GM12878 (cell line): ENCODE results near the gene MYBL2. TPM values are rescaled to one million over a fixed set of nuclear protein-coding genes. Genes with fewer than 3 reads are reported as not detected.

Experiments used
- ATAC-seq: fragments of 200-7000 bp; cut with Tn5 transposase; 3 replicates; pipeline ENCODE4 v1.9.1; 2020; ENCODE audit warnings: mild to moderate bottlenecking, moderate library complexity
- BruUV-seq: library from RNA; stranded (reverse); fragments of 400-500 nt; replicated peaks from 2 replicates; lab custom pipeline; 2021; lab: Mats Ljungman, UMichigan
- CTCF ChIA-PET: fragments of 300-600 bp; sonication (Branson Sonifier 250); formaldehyde crosslinking; extraction: SDS; loops from one replicate; lab custom pipeline; 2021; ENCODE audit warnings: inconsistent platforms; lab: Yijun Ruan, JAX
- POLR2A ChIA-PET: fragments of 350-600 bp; formaldehyde crosslinking; extraction: SDS; loops from one replicate; lab custom pipeline; 2021; ENCODE audit warnings: inconsistent platforms; lab: Charles Lee
- RAD21 ChIA-PET: fragments of 300-600 bp; sonication (Branson Sonifier 250); formaldehyde crosslinking; loops from one replicate; lab custom pipeline; 2023; ENCODE audit warnings: antibody characterized with exemption; ENCODE audit not compliant: unreplicated experiment; lab: Charles Lee
- SMC1A ChIA-PET: fragments of 300-600 bp; sonication (Branson Sonifier 250); formaldehyde crosslinking; loops from one replicate; lab custom pipeline; 2023; ENCODE audit not compliant: unreplicated experiment, uncharacterized antibody; lab: Charles Lee
- DNase-seq: peaks from one replicate; pipeline ENCODE4 v3.0.0-alpha.2; 2011; ENCODE audit warnings: low read depth, low spot score
- FAIRE-seq: peaks from 3 replicates; lab custom pipeline; 2011; peaks lifted over from hg19 to GRCh38; lab: Jason Lieb, UNC
- H2AFZ ChIP-seq: 2 replicates; pipeline ENCODE4 v1.6.0; 2011; ENCODE audit warnings: low read depth, low read length, control low read depth; ENCODE audit not compliant: control insufficient read depth
- H3K27ac ChIP-seq: 2 replicates; pipeline ENCODE4 v1.5.1; 2011; ENCODE audit warnings: control low read depth; ENCODE audit not compliant: control insufficient read depth, insufficient read depth
- H3K27me3 ChIP-seq, 2 experiments: replicated peaks in 1 of 2; 2 replicates each; pipeline versions ENCODE4 v1.6.0 to v1.6.1; 2011; ENCODE audit warnings: low read length in 1 of 2; ENCODE audit not compliant: control insufficient read depth in 2 of 2, insufficient read depth in 2 of 2
- H3K36me3 ChIP-seq, 2 experiments: 2 replicates each; pipeline ENCODE4 v1.5.1; 2011; ENCODE audit warnings: low read length in 1 of 2; ENCODE audit not compliant: control insufficient read depth in 2 of 2, insufficient read depth in 2 of 2
- H3K4me1 ChIP-seq: 2 replicates; pipeline ENCODE4 v1.6.1; 2011; ENCODE audit warnings: mild to moderate bottlenecking, low read length, moderate library complexity, mixed read lengths; ENCODE audit not compliant: control insufficient read depth, insufficient read depth
- H3K4me2 ChIP-seq: 2 replicates; pipeline ENCODE4 v1.6.0; 2011; ENCODE audit warnings: control low read depth; ENCODE audit not compliant: control insufficient read depth, insufficient read depth
- H3K4me3 ChIP-seq: fragments of 200-600 bp; sonication (generic); 2 replicates; pipeline ENCODE4 v1.5.1; 2016
- H3K79me2 ChIP-seq: 2 replicates; pipeline ENCODE4 v1.6.0; 2011; ENCODE audit warnings: low read length; ENCODE audit not compliant: control insufficient read depth, insufficient read depth
- H3K9ac ChIP-seq: 2 replicates; pipeline ENCODE4 v1.8.0; 2011; ENCODE audit warnings: low read length, control low read depth, mixed read lengths; ENCODE audit not compliant: control insufficient read depth, insufficient read depth
- H3K9me3 ChIP-seq: replicated peaks from 3 replicates; pipeline ENCODE4 v1.5.1; 2011; ENCODE audit warnings: mild to moderate bottlenecking, low read length; ENCODE audit not compliant: control insufficient read depth, insufficient read depth
- H4K20me1 ChIP-seq: 2 replicates; pipeline ENCODE4 v1.6.0; 2011; ENCODE audit not compliant: control insufficient read depth, insufficient read depth
- DPF2 ChIP-seq: fragments of 450-650 bp; IDR thresholded peaks from 2 replicates; pipeline ENCODE4 v1.6.1; 2017; ENCODE audit warnings: mild to moderate bottlenecking
- HDGF ChIP-seq: fragments of 450-650 bp; IDR thresholded peaks from 2 replicates; pipeline ENCODE4 v1.6.1; 2016; ENCODE audit warnings: antibody characterized with exemption
- JUNB ChIP-seq: IDR thresholded peaks from 2 replicates; pipeline ENCODE4 v1.6.1; 2016; ENCODE audit warnings: antibody characterized with exemption, mild to moderate bottlenecking
- LARP7 ChIP-seq: fragments of 450-650 bp; IDR thresholded peaks from 2 replicates; pipeline ENCODE4 v1.6.1; 2017; ENCODE audit warnings: mild to moderate bottlenecking
- SP1 ChIP-seq: IDR thresholded peaks from one replicate; pipeline ENCODE4 v1.6.1; 2011; ENCODE audit warnings: low read depth, low read length
- SUZ12 ChIP-seq: fragments of 200-600 bp; sonication (generic); IDR thresholded peaks from one replicate; pipeline ENCODE4 v1.6.1; 2018; ENCODE audit warnings: antibody characterized with exemption, mild to moderate bottlenecking; ENCODE audit not compliant: unreplicated experiment
- WGBS: methylation state at CpG from one replicate; pipeline ENCODE4 v1.1.6; 2016; ENCODE audit warnings: low lambda C conversion rate; ENCODE audit not compliant: insufficient replicate concordance, insufficient coverage; ENCODE audit errors: missing lambda C conversion rate; 5-methylcytosine and 5-hydroxymethylcytosine counted together
- in situ Hi-C: fragments of 300-500 bp; cut with MboI; formaldehyde crosslinking; loops from 9 replicates; pipeline ENCODE4 v1.14.3; 2018; ENCODE audit warnings: mixed read lengths
- intact Hi-C: fragments of 100-400 bp; cut with micrococcal nuclease; formaldehyde crosslinking; loops from one replicate; pipeline ENCODE4 v1.14.2; 2022; ENCODE audit not compliant: unreplicated experiment
- polyA plus RNA-seq, 11 experiments: library from polyadenylated mRNA; depleted of rRNA in 4 of 11; unstranded in 6 of 11; stranded (reverse) in 5 of 11; fragments of >200 nt; fragmentation: Nextera tagmentation in 4 of 11; fragmentation: Illumina TruSeq in 1 of 11; extraction: Ambion mirVana in 4 of 11; extraction: Trizol in 1 of 11; gene quantifications; 1 replicate in 1 of 11; 2 replicates in 10 of 11; pipeline versions ENCODE4 v1.2.1 to v1.2.3, GENCODE V29; 2011 to 2016; ENCODE audit warnings: inconsistent platforms in 2 of 11, missing spikeins in 2 of 11, low read depth in 1 of 11
- total RNA-seq, 4 experiments: library from RNA; depleted of rRNA in 3 of 4; stranded (reverse); fragments of >200 nt in 3 of 4; fragmentation: Illumina TruSeq in 1 of 4; extraction: Trizol in 1 of 4; gene quantifications; 2 replicates each; pipeline versions ENCODE4 v1.2.1 to v1.2.3, GENCODE V29; 2013 to 2021
- TF ChIP-seq, protein P1 (sequence below): fragments of 450-650 bp; formaldehyde crosslinking; IDR thresholded peaks from 2 replicates; pipeline ENCODE4 v1.5.0; 2022; ENCODE audit warnings: mild to moderate bottlenecking, missing genetic modification characterization
- TF ChIP-seq, protein P2 (sequence below): fragments of 150-350 bp; IDR thresholded peaks from 2 replicates; pipeline ENCODE4 v1.6.1; 2016; ENCODE audit warnings: low read depth, low read length
- TF ChIP-seq, protein P3 (sequence below): fragments of 450-650 bp; formaldehyde crosslinking; IDR thresholded peaks from 2 replicates; pipeline ENCODE4 v1.4.0; 2022; ENCODE audit warnings: mild to moderate bottlenecking, moderate library complexity

MYBL2 gene
- total and polyA plus RNA-seq, 10 of the 15 experiments (the other 5 are each of a cell fraction or from before 2014, with no cell fraction given): 4.5 to 213 (median 74.2) TPM

DNA sequence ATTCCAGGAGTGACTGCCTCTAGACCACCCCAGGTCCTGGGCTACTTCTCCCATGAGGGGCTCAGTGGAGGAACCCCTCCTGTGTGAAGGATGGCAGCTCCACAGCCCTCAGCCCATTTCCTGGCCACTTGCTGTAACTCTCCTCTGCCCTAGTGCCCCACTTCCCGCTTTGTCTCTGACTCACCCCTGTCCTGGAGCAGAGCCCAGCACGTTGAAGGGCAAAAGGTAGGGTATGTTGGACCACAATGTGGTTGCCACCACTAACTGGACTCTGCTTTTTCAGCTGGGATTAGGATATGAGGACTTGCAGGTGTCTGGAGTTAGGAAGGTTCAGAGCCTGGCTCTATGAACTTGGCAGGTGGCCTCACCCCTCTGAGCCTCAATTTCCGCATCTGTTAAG lies 2.4 kb downstream of the MYBL2 start (continued):
- TF ChIP-seq, protein P1, sequence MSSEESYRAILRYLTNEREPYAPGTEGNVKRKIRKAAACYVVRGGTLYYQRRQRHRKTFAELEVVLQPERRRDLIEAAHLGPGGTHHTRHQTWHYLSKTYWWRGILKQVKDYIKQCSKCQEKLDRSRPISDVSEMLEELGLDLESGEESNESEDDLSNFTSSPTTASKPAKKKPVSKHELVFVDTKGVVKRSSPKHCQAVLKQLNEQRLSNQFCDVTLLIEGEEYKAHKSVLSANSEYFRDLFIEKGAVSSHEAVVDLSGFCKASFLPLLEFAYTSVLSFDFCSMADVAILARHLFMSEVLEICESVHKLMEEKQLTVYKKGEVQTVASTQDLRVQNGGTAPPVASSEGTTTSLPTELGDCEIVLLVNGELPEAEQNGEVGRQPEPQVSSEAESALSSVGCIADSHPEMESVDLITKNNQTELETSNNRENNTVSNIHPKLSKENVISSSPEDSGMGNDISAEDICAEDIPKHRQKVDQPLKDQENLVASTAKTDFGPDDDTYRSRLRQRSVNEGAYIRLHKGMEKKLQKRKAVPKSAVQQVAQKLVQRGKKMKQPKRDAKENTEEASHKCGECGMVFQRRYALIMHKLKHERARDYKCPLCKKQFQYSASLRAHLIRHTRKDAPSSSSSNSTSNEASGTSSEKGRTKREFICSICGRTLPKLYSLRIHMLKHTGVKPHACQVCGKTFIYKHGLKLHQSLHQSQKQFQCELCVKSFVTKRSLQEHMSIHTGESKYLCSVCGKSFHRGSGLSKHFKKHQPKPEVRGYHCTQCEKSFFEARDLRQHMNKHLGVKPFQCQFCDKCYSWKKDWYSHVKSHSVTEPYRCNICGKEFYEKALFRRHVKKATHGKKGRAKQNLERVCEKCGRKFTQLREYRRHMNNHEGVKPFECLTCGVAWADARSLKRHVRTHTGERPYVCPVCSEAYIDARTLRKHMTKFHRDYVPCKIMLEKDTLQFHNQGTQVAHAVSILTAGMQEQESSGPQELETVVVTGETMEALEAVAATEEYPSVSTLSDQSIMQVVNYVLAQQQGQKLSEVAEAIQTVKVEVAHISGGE (CRISPR knock-in tag): no peak
- TF ChIP-seq SUZ12 (no peak), JUNB (no peak), DPF2 (no peak), LARP7 (no peak), HDGF (no peak)

DNA sequence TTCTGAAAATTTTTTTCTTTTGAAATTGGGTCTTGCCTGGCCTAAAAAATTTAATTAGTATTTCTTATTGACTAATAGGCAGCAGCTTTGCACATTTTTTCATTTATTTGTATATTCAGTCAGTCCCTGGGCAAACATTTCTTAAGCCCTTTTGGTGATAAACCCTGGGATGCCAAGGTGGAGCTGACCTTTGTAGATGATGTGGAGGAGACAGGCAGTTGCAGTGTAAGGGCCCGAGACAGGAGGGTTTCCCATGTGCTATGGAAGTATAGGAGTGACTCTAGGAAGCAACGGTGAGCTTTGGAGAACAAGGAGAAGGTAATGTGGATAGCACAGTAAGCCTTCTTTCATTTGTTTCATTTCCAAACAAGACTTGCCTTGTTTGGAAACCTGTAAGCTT lies 3.5 kb downstream of the MYBL2 start:
- H2AFZ ChIP-seq: no peak overlapping the region
- ChIA-PET RAD21 (interaction anchor here (1.4 to 1.5 kb wide), 2 partner anchors 10 to 22 kb away, joined by 4 to 5 read pairs; no protein-coding TSS in a partner anchor), POLR2A (interaction anchor here (1.7 to 2.0 kb wide), 2 partner anchors 10 to 11 kb away, joined by 6 to 7 read pairs; no protein-coding TSS in a partner anchor), CTCF (interaction anchor here (0.9 to 1.3 kb wide), 4 partner anchors 8 to 948 kb away, joined by 3 to 4 read pairs (median 4); no protein-coding TSS in a partner anchor), SMC1A (interaction anchor here (0.9 to 1.9 kb wide), 4 partner anchors 9 to 22 kb away, joined by 3 to 8 read pairs (median 4); no protein-coding TSS in a partner anchor)
- no peaks in the 10 kb centered on the region for H4K20me1 ChIP-seq
- H3K9ac ChIP-seq: no peak overlapping the region
- H3K79me2 ChIP-seq: peaks cover 30% of the 10 kb centered on the region
- FAIRE-seq: no peak
- no peak overlapping the region for H3K4me2 ChIP-seq
- in situ Hi-C loops: no loop called here
- H3K4me1 ChIP-seq: peaks cover 4% of the 10 kb centered on the region
- H3K4me3 ChIP-seq: no peak overlapping the region
- intact Hi-C loops: no loop called here
- H3K27ac ChIP-seq: no peak overlapping the region
- no peaks in the 10 kb centered on the region for H3K9me3 ChIP-seq
- TF ChIP-seq, protein P2, sequence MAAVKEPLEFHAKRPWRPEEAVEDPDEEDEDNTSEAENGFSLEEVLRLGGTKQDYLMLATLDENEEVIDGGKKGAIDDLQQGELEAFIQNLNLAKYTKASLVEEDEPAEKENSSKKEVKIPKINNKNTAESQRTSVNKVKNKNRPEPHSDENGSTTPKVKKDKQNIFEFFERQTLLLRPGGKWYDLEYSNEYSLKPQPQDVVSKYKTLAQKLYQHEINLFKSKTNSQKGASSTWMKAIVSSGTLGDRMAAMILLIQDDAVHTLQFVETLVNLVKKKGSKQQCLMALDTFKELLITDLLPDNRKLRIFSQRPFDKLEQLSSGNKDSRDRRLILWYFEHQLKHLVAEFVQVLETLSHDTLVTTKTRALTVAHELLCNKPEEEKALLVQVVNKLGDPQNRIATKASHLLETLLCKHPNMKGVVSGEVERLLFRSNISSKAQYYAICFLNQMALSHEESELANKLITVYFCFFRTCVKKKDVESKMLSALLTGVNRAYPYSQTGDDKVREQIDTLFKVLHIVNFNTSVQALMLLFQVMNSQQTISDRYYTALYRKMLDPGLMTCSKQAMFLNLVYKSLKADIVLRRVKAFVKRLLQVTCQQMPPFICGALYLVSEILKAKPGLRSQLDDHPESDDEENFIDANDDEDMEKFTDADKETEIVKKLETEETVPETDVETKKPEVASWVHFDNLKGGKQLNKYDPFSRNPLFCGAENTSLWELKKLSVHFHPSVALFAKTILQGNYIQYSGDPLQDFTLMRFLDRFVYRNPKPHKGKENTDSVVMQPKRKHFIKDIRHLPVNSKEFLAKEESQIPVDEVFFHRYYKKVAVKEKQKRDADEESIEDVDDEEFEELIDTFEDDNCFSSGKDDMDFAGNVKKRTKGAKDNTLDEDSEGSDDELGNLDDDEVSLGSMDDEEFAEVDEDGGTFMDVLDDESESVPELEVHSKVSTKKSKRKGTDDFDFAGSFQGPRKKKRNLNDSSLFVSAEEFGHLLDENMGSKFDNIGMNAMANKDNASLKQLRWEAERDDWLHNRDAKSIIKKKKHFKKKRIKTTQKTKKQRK: no peak
- TF ChIP-seq, protein P3, sequence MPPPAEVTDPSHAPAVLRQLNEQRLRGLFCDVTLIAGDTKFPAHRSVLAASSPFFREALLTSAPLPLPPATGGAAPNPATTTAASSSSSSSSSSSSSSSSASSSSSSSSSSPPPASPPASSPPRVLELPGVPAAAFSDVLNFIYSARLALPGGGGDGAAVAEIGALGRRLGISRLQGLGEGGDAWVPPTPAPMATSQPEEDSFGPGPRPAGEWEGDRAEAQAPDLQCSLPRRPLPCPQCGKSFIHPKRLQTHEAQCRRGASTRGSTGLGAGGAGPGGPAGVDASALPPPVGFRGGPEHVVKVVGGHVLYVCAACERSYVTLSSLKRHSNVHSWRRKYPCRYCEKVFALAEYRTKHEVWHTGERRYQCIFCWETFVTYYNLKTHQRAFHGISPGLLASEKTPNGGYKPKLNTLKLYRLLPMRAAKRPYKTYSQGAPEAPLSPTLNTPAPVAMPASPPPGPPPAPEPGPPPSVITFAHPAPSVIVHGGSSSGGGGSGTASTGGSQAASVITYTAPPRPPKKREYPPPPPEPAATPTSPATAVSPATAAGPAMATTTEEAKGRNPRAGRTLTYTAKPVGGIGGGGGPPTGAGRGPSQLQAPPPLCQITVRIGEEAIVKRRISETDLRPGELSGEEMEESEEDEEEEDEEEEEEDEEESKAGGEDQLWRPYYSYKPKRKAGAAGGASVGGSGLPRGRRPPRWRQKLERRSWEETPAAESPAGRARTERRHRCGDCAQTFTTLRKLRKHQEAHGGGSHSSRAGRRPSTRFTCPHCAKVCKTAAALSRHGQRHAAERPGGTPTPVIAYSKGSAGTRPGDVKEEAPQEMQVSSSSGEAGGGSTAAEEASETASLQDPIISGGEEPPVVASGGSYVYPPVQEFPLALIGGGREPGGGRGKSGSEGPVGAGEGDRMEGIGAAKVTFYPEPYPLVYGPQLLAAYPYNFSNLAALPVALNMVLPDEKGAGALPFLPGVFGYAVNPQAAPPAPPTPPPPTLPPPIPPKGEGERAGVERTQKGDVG (CRISPR knock-in tag): no peak
- TF ChIP-seq SP1: no peak
- no peaks in the 10 kb centered on the region for H3K27me3 ChIP-seq
- peaks cover 0 to 2% of the 10 kb centered on the region in 2 experiments; a peak in 1 of 4 replicates for H3K36me3 ChIP-seq
- DNase-seq: no peak
- no peak for ATAC-seq
- no TSS peak for BruUV-seq
- WGBS: 95% methylated on average over 2 of the region's 2 CpGs
